HEK293 (cell line): ENCODE results near the gene TPD52L2.
A peak's percentile ranks its signal among the peaks of the same experiment; 100 is the strongest.

Source experiments
- CTCF ChIA-PET: fragments of 350-600 bp; formaldehyde crosslinking; extraction: SDS; loops from one replicate; lab custom pipeline; 2021; ENCODE audit warnings: antibody characterized with exemption; lab: Yijun Ruan, JAX
- POLR2A ChIA-PET: fragments of 300-600 bp; formaldehyde crosslinking; extraction: SDS; loops from one replicate; lab custom pipeline; 2020; ENCODE audit warnings: antibody characterized with exemption, inconsistent platforms; lab: Yijun Ruan, JAX
- H3K27ac ChIP-seq: fragments of 200-500 bp; sonication (Bioruptor generic); 2 replicates; pipeline ENCODE4 v1.5.1; 2014; ENCODE audit warnings: low read depth, low read length, control low read depth, inconsistent platforms; ENCODE audit errors: extremely low read depth
- H3K36me3 ChIP-seq, 2 experiments: fragments of 200-500 bp in 1 of 2; sonication (Bioruptor generic) in 1 of 2; 1 replicate in 1 of 2; 2 replicates in 1 of 2; pipeline ENCODE4 v1.5.1; 2014 to 2017; ENCODE audit warnings: inconsistent platforms in 2 of 2, low read length in 2 of 2; ENCODE audit not compliant: control insufficient read depth in 2 of 2, insufficient read depth in 1 of 2
- H3K4me1 ChIP-seq: fragments of 200-500 bp; sonication (Bioruptor generic); 2 replicates; pipeline ENCODE4 v1.5.1; 2014; ENCODE audit warnings: mild to moderate bottlenecking, low read length, inconsistent platforms; ENCODE audit not compliant: control insufficient read depth, insufficient read depth
- H3K4me3 ChIP-seq: 2 replicates; pipeline ENCODE4 v1.5.1; 2011; ENCODE audit warnings: low read depth, mild to moderate bottlenecking, control low read depth, low read length, moderate library complexity
- H3K9me3 ChIP-seq: fragments of 200-500 bp; sonication (Bioruptor generic); 2 replicates; pipeline ENCODE4 v1.5.1; 2014; ENCODE audit warnings: low read depth, low read length, inconsistent platforms; ENCODE audit not compliant: control insufficient read depth, insufficient read depth
- GFI1B ChIP-seq: fragments of 450-650 bp; formaldehyde crosslinking; IDR thresholded peaks from 2 replicates; pipeline ENCODE4 v1.5.1; 2016; ENCODE audit warnings: missing biosample characterization, missing genetic modification characterization
- HIC1 ChIP-seq: fragments of 450-650 bp; formaldehyde crosslinking; IDR thresholded peaks from 2 replicates; pipeline ENCODE4 v1.5.1; 2016; ENCODE audit warnings: missing biosample characterization, missing genetic modification characterization
- KLF10 ChIP-seq: fragments of 450-650 bp; IDR thresholded peaks from 2 replicates; pipeline ENCODE4 v1.5.1; 2018; ENCODE audit warnings: missing biosample characterization, mild to moderate bottlenecking, missing genetic modification characterization
- ZBTB17 ChIP-seq: fragments of 450-650 bp; formaldehyde crosslinking; IDR thresholded peaks from 2 replicates; pipeline ENCODE4 v1.5.1; 2016; ENCODE audit warnings: missing biosample characterization, missing genetic modification characterization
- ZBTB21 ChIP-seq: fragments of 450-650 bp; formaldehyde crosslinking; IDR thresholded peaks from 2 replicates; pipeline ENCODE4 v1.5.1; 2017; ENCODE audit warnings: missing biosample characterization, missing genetic modification characterization
- ZBTB48 ChIP-seq: fragments of 450-650 bp; formaldehyde crosslinking; IDR thresholded peaks from 2 replicates; pipeline ENCODE4 v1.5.1; 2016; ENCODE audit warnings: missing biosample characterization, missing genetic modification characterization
- ZNF157 ChIP-seq: fragments of 450-650 bp; formaldehyde crosslinking; IDR thresholded peaks from 2 replicates; pipeline ENCODE4 v1.5.1; 2016; ENCODE audit warnings: missing biosample characterization, missing genetic modification characterization
- ZNF16 ChIP-seq: fragments of 450-650 bp; formaldehyde crosslinking; IDR thresholded peaks from 2 replicates; pipeline ENCODE4 v1.5.1; 2016; ENCODE audit warnings: low read depth, missing biosample characterization, missing genetic modification characterization
- ZNF184 ChIP-seq: fragments of 450-650 bp; IDR thresholded peaks from 2 replicates; pipeline ENCODE4 v1.5.1; 2018; ENCODE audit warnings: missing biosample characterization, mild to moderate bottlenecking, missing genetic modification characterization
- ZNF202 ChIP-seq: fragments of 450-650 bp; formaldehyde crosslinking; IDR thresholded peaks from 2 replicates; pipeline ENCODE4 v1.5.1; 2016; ENCODE audit warnings: missing biosample characterization, missing genetic modification characterization, borderline replicate concordance
- ZNF24 ChIP-seq: fragments of 450-650 bp; formaldehyde crosslinking; IDR thresholded peaks from 2 replicates; pipeline ENCODE4 v1.5.1; 2016; ENCODE audit warnings: missing biosample characterization, missing genetic modification characterization
- ZNF350 ChIP-seq: fragments of 450-650 bp; formaldehyde crosslinking; IDR thresholded peaks from 2 replicates; pipeline ENCODE4 v1.5.0; 2017; ENCODE audit warnings: missing biosample characterization, mild to moderate bottlenecking, missing genetic modification characterization
- ZNF366 ChIP-seq: fragments of 450-650 bp; formaldehyde crosslinking; conservative IDR thresholded peaks from 2 replicates; pipeline ENCODE4 v1.5.1; 2016; ENCODE audit warnings: missing biosample characterization, missing genetic modification characterization
- ZNF404 ChIP-seq: fragments of 450-650 bp; formaldehyde crosslinking; IDR thresholded peaks from 2 replicates; pipeline ENCODE4 v1.5.1; 2017; ENCODE audit warnings: missing biosample characterization, missing genetic modification characterization
- ZNF501 ChIP-seq: fragments of 450-650 bp; formaldehyde crosslinking; IDR thresholded peaks from 2 replicates; pipeline ENCODE4 v1.5.1; 2016; ENCODE audit warnings: missing biosample characterization, missing genetic modification characterization
- ZNF610 ChIP-seq: fragments of 450-650 bp; formaldehyde crosslinking; IDR thresholded peaks from 2 replicates; pipeline ENCODE4 v1.5.1; 2016; ENCODE audit warnings: missing biosample characterization, missing genetic modification characterization, borderline replicate concordance
- ZNF654 ChIP-seq: fragments of 450-650 bp; formaldehyde crosslinking; IDR thresholded peaks from 2 replicates; pipeline ENCODE4 v1.5.1; 2016; ENCODE audit warnings: low read depth, missing biosample characterization, missing genetic modification characterization
- ZNF664 ChIP-seq: fragments of 450-650 bp; formaldehyde crosslinking; IDR thresholded peaks from 2 replicates; pipeline ENCODE4 v1.5.1; 2016; ENCODE audit warnings: missing biosample characterization, missing genetic modification characterization
- ZNF707 ChIP-seq: fragments of 450-650 bp; formaldehyde crosslinking; IDR thresholded peaks from 2 replicates; pipeline ENCODE4 v1.5.1; 2016; ENCODE audit warnings: missing biosample characterization, missing genetic modification characterization
- ZSCAN23 ChIP-seq: fragments of 450-650 bp; formaldehyde crosslinking; IDR thresholded peaks from 2 replicates; pipeline ENCODE4 v1.5.1; 2016; ENCODE audit warnings: missing biosample characterization, missing genetic modification characterization
- TF ChIP-seq, protein P1 (sequence below): fragments of 450-650 bp; formaldehyde crosslinking; IDR thresholded peaks from 2 replicates; pipeline ENCODE4 v1.5.1; 2016; ENCODE audit warnings: missing biosample characterization, missing genetic modification characterization, borderline replicate concordance
- TF ChIP-seq, protein P2 (sequence below): fragments of 450-650 bp; formaldehyde crosslinking; IDR thresholded peaks from 2 replicates; pipeline ENCODE4 v1.5.1; 2016; ENCODE audit warnings: missing biosample characterization, missing genetic modification characterization
- TF ChIP-seq, protein P3 (sequence below): fragments of 450-650 bp; formaldehyde crosslinking; conservative IDR thresholded peaks from 2 replicates; pipeline ENCODE4 v1.5.1; 2016; ENCODE audit warnings: low read depth, missing biosample characterization, missing genetic modification characterization
- TF ChIP-seq, protein P4 (sequence below): fragments of 450-650 bp; formaldehyde crosslinking; IDR thresholded peaks from 2 replicates; pipeline ENCODE4 v1.5.1; 2016; ENCODE audit warnings: missing biosample characterization, missing genetic modification characterization

Gene TPD52L2

GRCh38 chr20:63863798-63864544 lies 1.1 kb upstream of the TPD52L2 start:
- peak overlapping the region; percentile 67 for H3K27ac ChIP-seq
- H3K36me3 ChIP-seq: peaks cover 4 to 32% of the 10 kb centered on the region in 2 experiments; a peak in 2 of 3 replicates
- CTCF ChIA-PET: interaction anchor here (0.7 to 1.4 kb wide), 7 partner anchors 63 to 198 kb away, joined by 3 to 5 read pairs (median 4); no protein-coding TSS in a partner anchor
- peak overlapping the region; percentile 73 for H3K4me3 ChIP-seq
- H3K9me3 ChIP-seq: no peaks in the 10 kb centered on the region
- no peaks in the 10 kb centered on the region for H3K4me1 ChIP-seq
- POLR2A ChIA-PET: interaction anchor here (1.0 to 3.4 kb wide), 14 partner anchors 8 to 206 kb away, joined by 3 to 18 read pairs (median 8); partner anchors contain the start of genes ARFRP1, DNAJC5, LIME1 and PRPF6
- TF ChIP-seq ZNF350 (tag by site-specific recombination) (no peak), HIC1 (tag by site-specific recombination) (no peak), ZBTB48 (peak; percentile 33; the same call in 1 of the 2 replicates), ZNF404 (no peak), ZNF664 (no peak), ZNF184 (tag by site-specific recombination) (peak; percentile 64; the same call in 1 of the 2 replicates), KLF10 (tag by site-specific recombination) (0 out of 2 replicates have a peak, but pooled peaks have one; percentile 17), ZNF610 (no peak; the same call in 1 of the 2 replicates), ZBTB17 (tag by site-specific recombination) (peak; percentile 38), ZNF16 (no peak), ZNF157 (tag by site-specific recombination) (no peak), ZNF24 (tag by site-specific recombination) (no peak), ZNF366 (tag by site-specific recombination) (no peak), ZSCAN23 (tag by site-specific recombination) (no peak), GFI1B (tag by site-specific recombination) (no peak), ZNF501 (no peak), ZNF654 (tag by site-specific recombination) (peak; percentile 54), ZBTB21 (no peak; the same call in 1 of the 2 replicates), ZNF202 (tag by site-specific recombination) (no peak), ZNF707 (tag by site-specific recombination) (no peak)
- TF ChIP-seq, protein P1, sequence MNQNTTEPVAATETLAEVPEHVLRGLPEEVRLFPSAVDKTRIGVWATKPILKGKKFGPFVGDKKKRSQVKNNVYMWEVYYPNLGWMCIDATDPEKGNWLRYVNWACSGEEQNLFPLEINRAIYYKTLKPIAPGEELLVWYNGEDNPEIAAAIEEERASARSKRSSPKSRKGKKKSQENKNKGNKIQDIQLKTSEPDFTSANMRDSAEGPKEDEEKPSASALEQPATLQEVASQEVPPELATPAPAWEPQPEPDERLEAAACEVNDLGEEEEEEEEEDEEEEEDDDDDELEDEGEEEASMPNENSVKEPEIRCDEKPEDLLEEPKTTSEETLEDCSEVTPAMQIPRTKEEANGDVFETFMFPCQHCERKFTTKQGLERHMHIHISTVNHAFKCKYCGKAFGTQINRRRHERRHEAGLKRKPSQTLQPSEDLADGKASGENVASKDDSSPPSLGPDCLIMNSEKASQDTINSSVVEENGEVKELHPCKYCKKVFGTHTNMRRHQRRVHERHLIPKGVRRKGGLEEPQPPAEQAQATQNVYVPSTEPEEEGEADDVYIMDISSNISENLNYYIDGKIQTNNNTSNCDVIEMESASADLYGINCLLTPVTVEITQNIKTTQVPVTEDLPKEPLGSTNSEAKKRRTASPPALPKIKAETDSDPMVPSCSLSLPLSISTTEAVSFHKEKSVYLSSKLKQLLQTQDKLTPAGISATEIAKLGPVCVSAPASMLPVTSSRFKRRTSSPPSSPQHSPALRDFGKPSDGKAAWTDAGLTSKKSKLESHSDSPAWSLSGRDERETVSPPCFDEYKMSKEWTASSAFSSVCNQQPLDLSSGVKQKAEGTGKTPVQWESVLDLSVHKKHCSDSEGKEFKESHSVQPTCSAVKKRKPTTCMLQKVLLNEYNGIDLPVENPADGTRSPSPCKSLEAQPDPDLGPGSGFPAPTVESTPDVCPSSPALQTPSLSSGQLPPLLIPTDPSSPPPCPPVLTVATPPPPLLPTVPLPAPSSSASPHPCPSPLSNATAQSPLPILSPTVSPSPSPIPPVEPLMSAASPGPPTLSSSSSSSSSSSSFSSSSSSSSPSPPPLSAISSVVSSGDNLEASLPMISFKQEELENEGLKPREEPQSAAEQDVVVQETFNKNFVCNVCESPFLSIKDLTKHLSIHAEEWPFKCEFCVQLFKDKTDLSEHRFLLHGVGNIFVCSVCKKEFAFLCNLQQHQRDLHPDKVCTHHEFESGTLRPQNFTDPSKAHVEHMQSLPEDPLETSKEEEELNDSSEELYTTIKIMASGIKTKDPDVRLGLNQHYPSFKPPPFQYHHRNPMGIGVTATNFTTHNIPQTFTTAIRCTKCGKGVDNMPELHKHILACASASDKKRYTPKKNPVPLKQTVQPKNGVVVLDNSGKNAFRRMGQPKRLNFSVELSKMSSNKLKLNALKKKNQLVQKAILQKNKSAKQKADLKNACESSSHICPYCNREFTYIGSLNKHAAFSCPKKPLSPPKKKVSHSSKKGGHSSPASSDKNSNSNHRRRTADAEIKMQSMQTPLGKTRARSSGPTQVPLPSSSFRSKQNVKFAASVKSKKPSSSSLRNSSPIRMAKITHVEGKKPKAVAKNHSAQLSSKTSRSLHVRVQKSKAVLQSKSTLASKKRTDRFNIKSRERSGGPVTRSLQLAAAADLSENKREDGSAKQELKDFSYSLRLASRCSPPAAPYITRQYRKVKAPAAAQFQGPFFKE (tag by site-specific recombination): no peak
- TF ChIP-seq, protein P2, sequence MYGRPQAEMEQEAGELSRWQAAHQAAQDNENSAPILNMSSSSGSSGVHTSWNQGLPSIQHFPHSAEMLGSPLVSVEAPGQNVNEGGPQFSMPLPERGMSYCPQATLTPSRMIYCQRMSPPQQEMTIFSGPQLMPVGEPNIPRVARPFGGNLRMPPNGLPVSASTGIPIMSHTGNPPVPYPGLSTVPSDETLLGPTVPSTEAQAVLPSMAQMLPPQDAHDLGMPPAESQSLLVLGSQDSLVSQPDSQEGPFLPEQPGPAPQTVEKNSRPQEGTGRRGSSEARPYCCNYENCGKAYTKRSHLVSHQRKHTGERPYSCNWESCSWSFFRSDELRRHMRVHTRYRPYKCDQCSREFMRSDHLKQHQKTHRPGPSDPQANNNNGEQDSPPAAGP (tag by site-specific recombination): peak; percentile 41; the same call in 1 of the 2 replicates
- TF ChIP-seq, protein P3, sequence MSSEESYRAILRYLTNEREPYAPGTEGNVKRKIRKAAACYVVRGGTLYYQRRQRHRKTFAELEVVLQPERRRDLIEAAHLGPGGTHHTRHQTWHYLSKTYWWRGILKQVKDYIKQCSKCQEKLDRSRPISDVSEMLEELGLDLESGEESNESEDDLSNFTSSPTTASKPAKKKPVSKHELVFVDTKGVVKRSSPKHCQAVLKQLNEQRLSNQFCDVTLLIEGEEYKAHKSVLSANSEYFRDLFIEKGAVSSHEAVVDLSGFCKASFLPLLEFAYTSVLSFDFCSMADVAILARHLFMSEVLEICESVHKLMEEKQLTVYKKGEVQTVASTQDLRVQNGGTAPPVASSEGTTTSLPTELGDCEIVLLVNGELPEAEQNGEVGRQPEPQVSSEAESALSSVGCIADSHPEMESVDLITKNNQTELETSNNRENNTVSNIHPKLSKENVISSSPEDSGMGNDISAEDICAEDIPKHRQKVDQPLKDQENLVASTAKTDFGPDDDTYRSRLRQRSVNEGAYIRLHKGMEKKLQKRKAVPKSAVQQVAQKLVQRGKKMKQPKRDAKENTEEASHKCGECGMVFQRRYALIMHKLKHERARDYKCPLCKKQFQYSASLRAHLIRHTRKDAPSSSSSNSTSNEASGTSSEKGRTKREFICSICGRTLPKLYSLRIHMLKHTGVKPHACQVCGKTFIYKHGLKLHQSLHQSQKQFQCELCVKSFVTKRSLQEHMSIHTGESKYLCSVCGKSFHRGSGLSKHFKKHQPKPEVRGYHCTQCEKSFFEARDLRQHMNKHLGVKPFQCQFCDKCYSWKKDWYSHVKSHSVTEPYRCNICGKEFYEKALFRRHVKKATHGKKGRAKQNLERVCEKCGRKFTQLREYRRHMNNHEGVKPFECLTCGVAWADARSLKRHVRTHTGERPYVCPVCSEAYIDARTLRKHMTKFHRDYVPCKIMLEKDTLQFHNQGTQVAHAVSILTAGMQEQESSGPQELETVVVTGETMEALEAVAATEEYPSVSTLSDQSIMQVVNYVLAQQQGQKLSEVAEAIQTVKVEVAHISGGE (tag by site-specific recombination): peak; percentile 89
- TF ChIP-seq, protein P4, sequence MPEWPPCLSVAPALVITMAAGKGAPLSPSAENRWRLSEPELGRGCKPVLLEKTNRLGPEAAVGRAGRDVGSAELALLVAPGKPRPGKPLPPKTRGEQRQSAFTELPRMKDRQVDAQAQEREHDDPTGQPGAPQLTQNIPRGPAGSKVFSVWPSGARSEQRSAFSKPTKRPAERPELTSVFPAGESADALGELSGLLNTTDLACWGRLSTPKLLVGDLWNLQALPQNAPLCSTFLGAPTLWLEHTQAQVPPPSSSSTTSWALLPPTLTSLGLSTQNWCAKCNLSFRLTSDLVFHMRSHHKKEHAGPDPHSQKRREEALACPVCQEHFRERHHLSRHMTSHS: no peak
